ENCODE measurements around the gene SERPINA1. TPM values are rescaled to one million over a fixed set of nuclear protein-coding genes. Genes with fewer than 3 reads are reported as not detected.

SERPINA1 gene
- total RNA-seq, 1 experiment from 2014 or later: 5.1 TPM

GRCh38 chr14:94357166-94357565 is 31.2 kb downstream of the SERPINA1 start (continued):
- no peak for TF ChIP-seq ESRRA (CRISPR knock-in tag; IDR thresholded peaks at IDR 0.05; ENCODE audit: borderline replicate concordance)
- TF ChIP-seq ZBTB21 (CRISPR knock-in tag; IDR thresholded peaks at IDR 0.05; ENCODE audit: borderline replicate concordance): no peak
- TF ChIP-seq IRF2 (CRISPR knock-in tag; IDR thresholded peaks at IDR 0.05; ENCODE audit: borderline replicate concordance, low read depth): no peak
- no peak for TF ChIP-seq SP1 (CRISPR knock-in tag; conservative IDR thresholded peaks at IDR 0.05)
- TF ChIP-seq NFATC4 (CRISPR knock-in tag; IDR thresholded peaks at IDR 0.05): no peak

DNA sequence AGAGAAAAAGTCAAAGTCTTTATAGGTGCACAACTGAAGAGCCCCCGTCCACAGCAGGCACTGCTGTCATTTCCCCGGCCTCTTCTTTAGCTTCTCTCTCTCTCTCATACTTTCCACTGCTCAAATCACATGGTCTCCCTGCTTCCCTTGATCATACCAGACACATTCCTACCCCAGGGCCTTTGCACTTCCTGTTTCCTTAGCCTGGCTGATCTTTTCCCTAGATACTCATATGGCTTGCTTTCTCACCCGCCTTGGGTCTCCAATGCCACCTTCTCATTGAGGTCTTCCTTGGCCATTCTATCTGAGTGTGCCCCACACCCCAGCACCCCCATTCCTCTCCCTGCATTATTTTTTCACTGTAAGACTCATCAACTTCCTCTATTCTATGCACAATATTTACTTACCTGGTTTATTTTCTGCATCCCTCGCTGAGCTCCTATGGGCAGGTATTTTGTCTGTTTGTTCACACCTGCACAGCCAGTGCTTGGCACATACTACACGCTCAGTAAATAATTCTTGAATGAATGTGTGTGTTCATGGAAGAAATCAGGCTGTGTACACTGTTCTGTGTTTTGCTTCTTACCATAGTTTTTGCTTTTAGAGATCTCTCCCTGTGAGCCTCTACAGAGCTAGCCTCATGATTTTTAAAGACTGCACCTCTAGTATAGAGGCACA is 31.9 kb downstream of the SERPINA1 start:
- no peak overlapping the region for H3K4me3 Mint-ChIP-seq
- peaks cover 18% of the 10 kb centered on the region for H3K9me3 Mint-ChIP-seq
- 0 out of 2 replicates have a peak, but pooled peaks cover 3% of the 10 kb centered on the region for H3K36me3 Mint-ChIP-seq
- ChIA-PET CTCF (interaction anchor here (0.9 to 3.1 kb wide), 10 partner anchors 10 to 194 kb away, joined by 3 to 23 read pairs (median 5); no protein-coding TSS in a partner anchor), POLR2A (no interaction called here)
- H3K4me1 Mint-ChIP-seq: peaks cover 16% of the 10 kb centered on the region
- H3K27ac Mint-ChIP-seq: no peak overlapping the region; the same call in 1 of the 2 replicates
- no peak for ATAC-seq
- no peaks in the 10 kb centered on the region for H3K27me3 Mint-ChIP-seq (ENCODE audit: low read depth)
- DNase-seq (ENCODE audit: low spot score): no peak
- TF ChIP-seq NR3C1 (CRISPR knock-in tag; conservative IDR thresholded peaks at IDR 0.05; ENCODE audit: low read depth) (no peak), FOXP4 (CRISPR knock-in tag; IDR thresholded peaks at IDR 0.05) (no peak), CBFB (CRISPR knock-in tag; IDR thresholded peaks at IDR 0.05; ENCODE audit: low read depth) (no peak), HMGXB4 (CRISPR knock-in tag; IDR thresholded peaks at IDR 0.05) (no peak), SMAD4 (CRISPR knock-in tag; IDR thresholded peaks at IDR 0.05) (no peak), ZNF263 (CRISPR knock-in tag; IDR thresholded peaks at IDR 0.05; ENCODE audit: low read depth) (no peak), RORB (CRISPR knock-in tag; IDR thresholded peaks at IDR 0.05) (no peak), SP1 (CRISPR knock-in tag; conservative IDR thresholded peaks at IDR 0.05) (no peak), ATF3 (CRISPR knock-in tag; conservative IDR thresholded peaks at IDR 0.05) (no peak), NR2C2 (CRISPR knock-in tag; IDR thresholded peaks at IDR 0.05) (no peak), ZNF423 (CRISPR knock-in tag; IDR thresholded peaks at IDR 0.05) (no peak)
- TF ChIP-seq, protein P1, sequence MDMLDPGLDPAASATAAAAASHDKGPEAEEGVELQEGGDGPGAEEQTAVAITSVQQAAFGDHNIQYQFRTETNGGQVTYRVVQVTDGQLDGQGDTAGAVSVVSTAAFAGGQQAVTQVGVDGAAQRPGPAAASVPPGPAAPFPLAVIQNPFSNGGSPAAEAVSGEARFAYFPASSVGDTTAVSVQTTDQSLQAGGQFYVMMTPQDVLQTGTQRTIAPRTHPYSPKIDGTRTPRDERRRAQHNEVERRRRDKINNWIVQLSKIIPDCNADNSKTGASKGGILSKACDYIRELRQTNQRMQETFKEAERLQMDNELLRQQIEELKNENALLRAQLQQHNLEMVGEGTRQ (CRISPR knock-in tag; IDR thresholded peaks at IDR 0.05): no peak
- TF ChIP-seq, protein P2, sequence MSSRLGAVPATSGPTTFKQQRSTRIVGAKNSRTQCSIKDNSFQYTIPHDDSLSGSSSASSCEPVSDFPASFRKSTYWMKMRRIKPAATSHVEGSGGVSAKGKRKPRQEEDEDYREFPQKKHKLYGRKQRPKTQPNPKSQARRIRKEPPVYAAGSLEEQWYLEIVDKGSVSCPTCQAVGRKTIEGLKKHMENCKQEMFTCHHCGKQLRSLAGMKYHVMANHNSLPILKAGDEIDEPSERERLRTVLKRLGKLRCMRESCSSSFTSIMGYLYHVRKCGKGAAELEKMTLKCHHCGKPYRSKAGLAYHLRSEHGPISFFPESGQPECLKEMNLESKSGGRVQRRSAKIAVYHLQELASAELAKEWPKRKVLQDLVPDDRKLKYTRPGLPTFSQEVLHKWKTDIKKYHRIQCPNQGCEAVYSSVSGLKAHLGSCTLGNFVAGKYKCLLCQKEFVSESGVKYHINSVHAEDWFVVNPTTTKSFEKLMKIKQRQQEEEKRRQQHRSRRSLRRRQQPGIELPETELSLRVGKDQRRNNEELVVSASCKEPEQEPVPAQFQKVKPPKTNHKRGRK (CRISPR knock-in tag; IDR thresholded peaks at IDR 0.05; ENCODE audit: borderline replicate concordance): no peak
- TF ChIP-seq, protein P3, sequence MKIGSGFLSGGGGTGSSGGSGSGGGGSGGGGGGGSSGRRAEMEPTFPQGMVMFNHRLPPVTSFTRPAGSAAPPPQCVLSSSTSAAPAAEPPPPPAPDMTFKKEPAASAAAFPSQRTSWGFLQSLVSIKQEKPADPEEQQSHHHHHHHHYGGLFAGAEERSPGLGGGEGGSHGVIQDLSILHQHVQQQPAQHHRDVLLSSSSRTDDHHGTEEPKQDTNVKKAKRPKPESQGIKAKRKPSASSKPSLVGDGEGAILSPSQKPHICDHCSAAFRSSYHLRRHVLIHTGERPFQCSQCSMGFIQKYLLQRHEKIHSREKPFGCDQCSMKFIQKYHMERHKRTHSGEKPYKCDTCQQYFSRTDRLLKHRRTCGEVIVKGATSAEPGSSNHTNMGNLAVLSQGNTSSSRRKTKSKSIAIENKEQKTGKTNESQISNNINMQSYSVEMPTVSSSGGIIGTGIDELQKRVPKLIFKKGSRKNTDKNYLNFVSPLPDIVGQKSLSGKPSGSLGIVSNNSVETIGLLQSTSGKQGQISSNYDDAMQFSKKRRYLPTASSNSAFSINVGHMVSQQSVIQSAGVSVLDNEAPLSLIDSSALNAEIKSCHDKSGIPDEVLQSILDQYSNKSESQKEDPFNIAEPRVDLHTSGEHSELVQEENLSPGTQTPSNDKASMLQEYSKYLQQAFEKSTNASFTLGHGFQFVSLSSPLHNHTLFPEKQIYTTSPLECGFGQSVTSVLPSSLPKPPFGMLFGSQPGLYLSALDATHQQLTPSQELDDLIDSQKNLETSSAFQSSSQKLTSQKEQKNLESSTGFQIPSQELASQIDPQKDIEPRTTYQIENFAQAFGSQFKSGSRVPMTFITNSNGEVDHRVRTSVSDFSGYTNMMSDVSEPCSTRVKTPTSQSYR (CRISPR knock-in tag; IDR thresholded peaks at IDR 0.05): no peak
- TF ChIP-seq, protein P4, sequence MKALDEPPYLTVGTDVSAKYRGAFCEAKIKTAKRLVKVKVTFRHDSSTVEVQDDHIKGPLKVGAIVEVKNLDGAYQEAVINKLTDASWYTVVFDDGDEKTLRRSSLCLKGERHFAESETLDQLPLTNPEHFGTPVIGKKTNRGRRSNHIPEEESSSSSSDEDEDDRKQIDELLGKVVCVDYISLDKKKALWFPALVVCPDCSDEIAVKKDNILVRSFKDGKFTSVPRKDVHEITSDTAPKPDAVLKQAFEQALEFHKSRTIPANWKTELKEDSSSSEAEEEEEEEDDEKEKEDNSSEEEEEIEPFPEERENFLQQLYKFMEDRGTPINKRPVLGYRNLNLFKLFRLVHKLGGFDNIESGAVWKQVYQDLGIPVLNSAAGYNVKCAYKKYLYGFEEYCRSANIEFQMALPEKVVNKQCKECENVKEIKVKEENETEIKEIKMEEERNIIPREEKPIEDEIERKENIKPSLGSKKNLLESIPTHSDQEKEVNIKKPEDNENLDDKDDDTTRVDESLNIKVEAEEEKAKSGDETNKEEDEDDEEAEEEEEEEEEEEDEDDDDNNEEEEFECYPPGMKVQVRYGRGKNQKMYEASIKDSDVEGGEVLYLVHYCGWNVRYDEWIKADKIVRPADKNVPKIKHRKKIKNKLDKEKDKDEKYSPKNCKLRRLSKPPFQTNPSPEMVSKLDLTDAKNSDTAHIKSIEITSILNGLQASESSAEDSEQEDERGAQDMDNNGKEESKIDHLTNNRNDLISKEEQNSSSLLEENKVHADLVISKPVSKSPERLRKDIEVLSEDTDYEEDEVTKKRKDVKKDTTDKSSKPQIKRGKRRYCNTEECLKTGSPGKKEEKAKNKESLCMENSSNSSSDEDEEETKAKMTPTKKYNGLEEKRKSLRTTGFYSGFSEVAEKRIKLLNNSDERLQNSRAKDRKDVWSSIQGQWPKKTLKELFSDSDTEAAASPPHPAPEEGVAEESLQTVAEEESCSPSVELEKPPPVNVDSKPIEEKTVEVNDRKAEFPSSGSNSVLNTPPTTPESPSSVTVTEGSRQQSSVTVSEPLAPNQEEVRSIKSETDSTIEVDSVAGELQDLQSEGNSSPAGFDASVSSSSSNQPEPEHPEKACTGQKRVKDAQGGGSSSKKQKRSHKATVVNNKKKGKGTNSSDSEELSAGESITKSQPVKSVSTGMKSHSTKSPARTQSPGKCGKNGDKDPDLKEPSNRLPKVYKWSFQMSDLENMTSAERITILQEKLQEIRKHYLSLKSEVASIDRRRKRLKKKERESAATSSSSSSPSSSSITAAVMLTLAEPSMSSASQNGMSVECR (CRISPR knock-in tag; IDR thresholded peaks at IDR 0.05; ENCODE audit: borderline replicate concordance): no peak
- TF ChIP-seq, protein P5, sequence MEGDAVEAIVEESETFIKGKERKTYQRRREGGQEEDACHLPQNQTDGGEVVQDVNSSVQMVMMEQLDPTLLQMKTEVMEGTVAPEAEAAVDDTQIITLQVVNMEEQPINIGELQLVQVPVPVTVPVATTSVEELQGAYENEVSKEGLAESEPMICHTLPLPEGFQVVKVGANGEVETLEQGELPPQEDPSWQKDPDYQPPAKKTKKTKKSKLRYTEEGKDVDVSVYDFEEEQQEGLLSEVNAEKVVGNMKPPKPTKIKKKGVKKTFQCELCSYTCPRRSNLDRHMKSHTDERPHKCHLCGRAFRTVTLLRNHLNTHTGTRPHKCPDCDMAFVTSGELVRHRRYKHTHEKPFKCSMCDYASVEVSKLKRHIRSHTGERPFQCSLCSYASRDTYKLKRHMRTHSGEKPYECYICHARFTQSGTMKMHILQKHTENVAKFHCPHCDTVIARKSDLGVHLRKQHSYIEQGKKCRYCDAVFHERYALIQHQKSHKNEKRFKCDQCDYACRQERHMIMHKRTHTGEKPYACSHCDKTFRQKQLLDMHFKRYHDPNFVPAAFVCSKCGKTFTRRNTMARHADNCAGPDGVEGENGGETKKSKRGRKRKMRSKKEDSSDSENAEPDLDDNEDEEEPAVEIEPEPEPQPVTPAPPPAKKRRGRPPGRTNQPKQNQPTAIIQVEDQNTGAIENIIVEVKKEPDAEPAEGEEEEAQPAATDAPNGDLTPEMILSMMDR (IDR thresholded peaks at IDR 0.05): no peak
